CD8-positive, alpha-beta memory T cell (primary cell): ENCODE data around the gene EYA2. TPM values are rescaled to one million over a fixed set of nuclear protein-coding genes. Genes with fewer than 3 reads are reported as not detected.

Source experiments
- CTCF ChIA-PET: fragments of 350-600 bp; sonication (Branson Sonifier 250); formaldehyde crosslinking; loops from one replicate; lab custom pipeline; 2021; ENCODE audit warnings: antibody characterized with exemption; lab: Charles Lee
- POLR2A ChIA-PET: fragments of 350-600 bp; sonication (Branson Sonifier 250); formaldehyde crosslinking; loops from one replicate; lab custom pipeline; 2021; ENCODE audit warnings: antibody characterized with exemption; lab: Charles Lee
- DNase-seq, 5 donors: peaks; one replicate each; pipeline versions ENCODE4 v3.0.0 to v3.0.0-alpha.2; 2020 to 2022; ENCODE audit warnings: mixed read lengths in 1 of 5
- H3K27ac ChIP-seq: one replicate; pipeline ENCODE4 v1.7.0; 2013; ENCODE audit warnings: low read depth, mild to moderate bottlenecking, low read length, moderate library complexity
- H3K27me3 ChIP-seq: 2 replicates; pipeline ENCODE4 v1.7.0; 2013; ENCODE audit warnings: low read length, mild to moderate bottlenecking; ENCODE audit not compliant: insufficient read depth, poor library complexity, severe bottlenecking
- H3K36me3 ChIP-seq: 2 replicates; pipeline ENCODE4 v1.7.0; 2013; ENCODE audit warnings: mild to moderate bottlenecking, low read length, moderate library complexity; ENCODE audit not compliant: insufficient read depth
- H3K4me1 ChIP-seq: 2 replicates; pipeline ENCODE4 v1.7.0; 2013; ENCODE audit warnings: mild to moderate bottlenecking, low read length, moderate library complexity; ENCODE audit not compliant: insufficient read depth
- H3K4me3 ChIP-seq: 2 replicates; pipeline ENCODE4 v1.7.0; 2013; ENCODE audit warnings: mild to moderate bottlenecking, low read length
- H3K9me3 ChIP-seq: 2 replicates; pipeline ENCODE4 v1.7.0; 2013; ENCODE audit warnings: mild to moderate bottlenecking, low read length
- H3K27ac Mint-ChIP-seq, 8 donors: one replicate each; pipeline ENCODE4 v1.8.0; 2020 to 2021; ENCODE audit warnings: mixed read lengths in 8 of 8, mild to moderate bottlenecking in 6 of 8, inconsistent platforms in 3 of 8, moderate library complexity in 3 of 8
- H3K27me3 Mint-ChIP-seq, 2 donors: one replicate each; pipeline ENCODE4 v1.8.0; 2020 to 2021; ENCODE audit warnings: mixed read lengths in 2 of 2, mild to moderate bottlenecking in 1 of 2, moderate library complexity in 1 of 2
- H3K36me3 Mint-ChIP-seq, 3 donors: one replicate each; pipeline ENCODE4 v1.8.0; 2020 to 2021; ENCODE audit warnings: mixed read lengths in 3 of 3, inconsistent platforms in 1 of 3, mild to moderate bottlenecking in 1 of 3
- H3K4me1 Mint-ChIP-seq, 3 donors: one replicate each; pipeline ENCODE4 v1.8.0; 2020 to 2021; ENCODE audit warnings: mixed read lengths in 3 of 3, inconsistent platforms in 1 of 3, mild to moderate bottlenecking in 1 of 3
- H3K4me3 Mint-ChIP-seq, 7 donors: one replicate each; pipeline ENCODE4 v1.8.0; 2020 to 2021; ENCODE audit warnings: mixed read lengths in 7 of 7, mild to moderate bottlenecking in 6 of 7, moderate library complexity in 4 of 7, inconsistent platforms in 2 of 7
- H3K9me3 Mint-ChIP-seq, 5 donors: one replicate each; pipeline ENCODE4 v1.8.0; 2020 to 2022; ENCODE audit warnings: mixed read lengths in 5 of 5, mild to moderate bottlenecking in 3 of 5, moderate library complexity in 2 of 5, inconsistent platforms in 1 of 5
- polyA plus RNA-seq: library from polyadenylated mRNA; unstranded; fragments of 300-500 nt; fragmentation: Illumina TruSeq; gene quantifications from one replicate; pipeline ENCODE4 v1.2.3, GENCODE V29; 2021
- total RNA-seq, 2 experiments: library from RNA; stranded (reverse); gene quantifications; one replicate each; pipeline ENCODE4 v1.2.3, GENCODE V29; 2021

Gene EYA2
- total and polyA plus RNA-seq, 3 experiments from 2014 or later: not detected

DNA sequence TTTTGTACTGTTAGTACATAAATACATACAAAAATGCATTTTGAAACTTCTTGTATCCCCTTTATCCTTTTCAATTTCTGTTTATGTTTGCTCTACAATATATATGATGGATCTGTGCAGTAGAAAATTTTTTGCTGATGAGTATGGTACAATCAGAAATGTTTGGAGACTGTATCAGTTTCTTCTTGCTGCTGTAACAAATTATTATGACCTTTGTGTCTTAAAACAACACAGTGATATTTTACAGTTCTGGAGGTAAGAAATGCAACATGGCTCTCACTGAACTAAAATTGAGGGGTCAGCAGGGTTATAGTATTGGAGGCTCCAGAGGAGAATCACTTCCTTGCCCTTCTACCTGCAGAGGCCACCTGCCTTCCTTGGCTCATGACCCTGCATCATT, 184.4 kb downstream of the EYA2 start:
- ChIA-PET POLR2A (no interaction called here), CTCF (no interaction called here)
- Mint-ChIP-seq H3K4me1 (no peaks in the 10 kb centered on the region), H3K36me3 (no peaks in the 10 kb centered on the region), H3K27me3 (peaks cover 8 to 48% of the 10 kb centered on the region in 2 donors), H3K27ac (no peak overlapping the region), H3K9me3 (peaks cover 0 to 8% (median 4%) of the 10 kb centered on the region in 5 donors), H3K4me3 (no peak overlapping the region)
- H3K4me3 ChIP-seq: no peak overlapping the region
- no peaks in the 10 kb centered on the region for H3K9me3 ChIP-seq
- no peak overlapping the region for H3K27ac ChIP-seq
- no peaks in the 10 kb centered on the region for H3K36me3 ChIP-seq
- H3K4me1 ChIP-seq: no peaks in the 10 kb centered on the region
- DNase-seq: no peak
- no peaks in the 10 kb centered on the region for H3K27me3 ChIP-seq

DNA sequence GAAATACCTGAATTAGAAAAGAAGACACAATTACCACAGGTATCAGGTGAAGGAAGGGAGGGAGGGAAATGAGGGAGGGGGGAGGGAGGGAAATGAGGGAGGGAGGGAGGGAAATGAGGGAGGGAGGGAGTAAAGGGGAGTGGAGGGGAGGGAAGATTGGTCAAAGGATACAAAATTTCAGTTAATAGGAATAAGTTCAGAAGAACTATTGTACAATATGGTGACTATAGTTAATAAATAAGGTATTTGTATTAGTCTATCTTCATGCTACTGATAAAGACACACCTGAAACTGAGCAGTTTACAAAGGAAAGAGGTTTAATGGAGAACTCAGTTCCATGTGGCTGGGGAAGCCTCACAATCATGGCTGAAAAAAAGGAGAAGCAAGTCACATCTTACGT, 185.7 kb downstream of the EYA2 start:
- Mint-ChIP-seq H3K9me3 (peaks cover 0 to 8% (median 4%) of the 10 kb centered on the region in 5 donors), H3K36me3 (no peaks in the 10 kb centered on the region), H3K4me1 (no peaks in the 10 kb centered on the region), H3K27ac (no peak overlapping the region), H3K27me3 (peaks cover 7 to 44% of the 10 kb centered on the region in 2 donors), H3K4me3 (no peak overlapping the region)
- POLR2A ChIA-PET: no interaction called here
- no peak overlapping the region for H3K27ac ChIP-seq
- DNase-seq: no peak
- H3K27me3 ChIP-seq: no peaks in the 10 kb centered on the region
- H3K4me3 ChIP-seq: no peak overlapping the region
- H3K4me1 ChIP-seq: no peaks in the 10 kb centered on the region
- CTCF ChIA-PET: no interaction called here
- H3K9me3 ChIP-seq: no peaks in the 10 kb centered on the region
- no peaks in the 10 kb centered on the region for H3K36me3 ChIP-seq

GRCh38 chr20:47086316-47086715, 191.7 kb downstream of the EYA2 start:
- ChIA-PET POLR2A (no interaction called here), CTCF (no interaction called here)
- Mint-ChIP-seq H3K36me3 (no peaks in the 10 kb centered on the region), H3K27me3 (peaks cover 5 to 14% of the 10 kb centered on the region in 2 donors), H3K4me1 (no peaks in the 10 kb centered on the region), H3K4me3 (no peak overlapping the region), H3K27ac (no peak overlapping the region), H3K9me3 (no peaks in the 10 kb centered on the region)
- H3K36me3 ChIP-seq: no peaks in the 10 kb centered on the region
- no peak for DNase-seq
- H3K4me3 ChIP-seq: no peak overlapping the region
- no peak overlapping the region for H3K27ac ChIP-seq
- H3K4me1 ChIP-seq: no peaks in the 10 kb centered on the region
- H3K9me3 ChIP-seq: no peaks in the 10 kb centered on the region
- no peaks in the 10 kb centered on the region for H3K27me3 ChIP-seq

GRCh38 chr20:47088335-47088734, 193.7 kb downstream of the EYA2 start:
- peaks cover 3 to 24% of the 10 kb centered on the region in 2 donors for H3K27me3 Mint-ChIP-seq
- ChIA-PET CTCF (no interaction called here), POLR2A (no interaction called here)
- H3K4me1 Mint-ChIP-seq: no peaks in the 10 kb centered on the region
- Histone ChIP-seq H3K4me1 (no peaks in the 10 kb centered on the region), H3K27me3 (no peaks in the 10 kb centered on the region), H3K27ac (no peak overlapping the region), H3K36me3 (no peaks in the 10 kb centered on the region), H3K9me3 (no peaks in the 10 kb centered on the region), H3K4me3 (no peak overlapping the region)
- DNase-seq: no peak
- no peak overlapping the region for H3K27ac Mint-ChIP-seq
- H3K4me3 Mint-ChIP-seq: no peak overlapping the region
- no peaks in the 10 kb centered on the region for H3K9me3 Mint-ChIP-seq
- no peaks in the 10 kb centered on the region for H3K36me3 Mint-ChIP-seq

- no peak for DNase-seq
- Mint-ChIP-seq H3K4me3 (no peak overlapping the region), H3K4me1 (no peaks in the 10 kb centered on the region), H3K9me3 (peaks cover 0 to 2% (median 0%) of the 10 kb centered on the region in 5 donors), H3K36me3 (no peaks in the 10 kb centered on the region), H3K27me3 (peaks cover 3 to 23% of the 10 kb centered on the region in 2 donors), H3K27ac (no peak overlapping the region)
- no peaks in the 10 kb centered on the region for H3K9me3 ChIP-seq
- CTCF ChIA-PET: no interaction called here
- no peak overlapping the region for H3K4me3 ChIP-seq
- POLR2A ChIA-PET: no interaction called here
- H3K36me3 ChIP-seq: no peaks in the 10 kb centered on the region
- H3K4me1 ChIP-seq: no peaks in the 10 kb centered on the region
- H3K27ac ChIP-seq: no peak overlapping the region
- H3K27me3 ChIP-seq: no peaks in the 10 kb centered on the region
Observed at GRCh38 chr20:47089151-47089550, 194.5 kb downstream of the EYA2 start.

DNA sequence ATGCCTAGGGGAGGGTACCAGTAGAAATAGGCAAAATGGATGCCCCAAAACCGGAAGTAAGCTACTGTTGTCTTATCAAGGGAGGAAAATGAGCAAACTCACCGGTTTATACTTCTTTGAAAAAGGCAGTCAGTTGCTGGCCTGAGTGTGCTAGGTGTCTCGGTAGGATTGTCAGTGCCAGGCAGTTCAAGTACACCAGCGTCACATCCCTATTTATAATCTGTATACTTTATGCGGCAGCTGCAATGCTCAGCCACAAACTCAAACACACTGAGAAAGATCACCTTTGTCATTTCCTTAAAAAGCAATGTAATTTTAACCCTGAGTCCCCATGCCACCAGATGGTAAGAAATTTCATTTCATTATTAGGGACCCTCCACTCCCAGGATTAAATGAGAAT, 196.2 kb downstream of the EYA2 start:
- H3K9me3 ChIP-seq: no peaks in the 10 kb centered on the region
- H3K27ac Mint-ChIP-seq: no peak overlapping the region

DNA sequence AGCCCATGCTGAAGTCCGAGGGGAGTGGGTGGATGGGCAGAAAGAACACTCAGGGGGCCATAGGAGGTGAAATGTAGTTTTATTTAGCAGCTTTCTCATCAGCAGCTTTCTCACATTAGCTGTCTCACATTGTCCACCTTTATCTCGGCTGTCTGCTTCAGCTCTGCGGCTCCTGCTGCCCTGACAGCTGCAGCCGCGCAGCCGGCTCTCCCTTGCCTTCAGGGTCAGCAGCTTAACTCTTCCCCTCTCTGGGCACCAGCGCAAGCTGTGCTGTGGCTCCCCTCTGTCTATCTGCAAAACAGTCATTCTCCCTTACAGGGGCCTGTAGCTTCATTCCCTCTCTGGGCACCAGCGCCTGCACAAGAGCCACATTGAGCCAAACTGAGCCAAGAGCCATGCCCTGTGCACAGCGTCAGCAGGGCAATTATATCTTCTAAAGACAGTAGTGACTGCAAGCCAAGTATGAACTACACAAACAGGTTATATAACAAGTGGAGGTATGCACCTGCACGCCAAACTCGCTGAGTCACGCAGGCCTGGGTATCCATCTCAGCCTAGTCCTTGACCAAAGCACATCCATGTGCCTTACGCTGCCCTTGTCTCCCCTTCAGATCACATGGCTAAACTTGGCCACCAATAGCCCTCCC, 198.8 kb downstream of the EYA2 start:
- Histone ChIP-seq H3K4me3 (no peak overlapping the region), H3K27me3 (no peaks in the 10 kb centered on the region), H3K4me1 (no peaks in the 10 kb centered on the region), H3K27ac (no peak overlapping the region), H3K9me3 (no peaks in the 10 kb centered on the region), H3K36me3 (no peaks in the 10 kb centered on the region)
- Mint-ChIP-seq H3K27ac (no peak overlapping the region), H3K4me3 (no peak overlapping the region), H3K36me3 (no peaks in the 10 kb centered on the region), H3K27me3 (peaks cover 0 to 30% of the 10 kb centered on the region in 2 donors), H3K9me3 (peaks cover 0 to 16% (median 2%) of the 10 kb centered on the region in 5 donors), H3K4me1 (no peaks in the 10 kb centered on the region)
- no peak for DNase-seq
- POLR2A ChIA-PET: no interaction called here
- CTCF ChIA-PET: no interaction called here

More for the DNA sequence above, 196.2 kb downstream of the EYA2 start:
- H3K4me3 Mint-ChIP-seq: no peak overlapping the region
- POLR2A ChIA-PET: no interaction called here
- Histone ChIP-seq H3K4me3 (no peak overlapping the region), H3K4me1 (no peaks in the 10 kb centered on the region), H3K36me3 (no peaks in the 10 kb centered on the region), H3K27me3 (no peaks in the 10 kb centered on the region), H3K27ac (no peak overlapping the region)
- H3K4me1 Mint-ChIP-seq: no peaks in the 10 kb centered on the region
- no peaks in the 10 kb centered on the region for H3K36me3 Mint-ChIP-seq
- H3K9me3 Mint-ChIP-seq: peaks cover 0 to 7% (median 2%) of the 10 kb centered on the region in 5 donors
- CTCF ChIA-PET: no interaction called here
- peaks cover 3 to 27% of the 10 kb centered on the region in 2 donors for H3K27me3 Mint-ChIP-seq
- DNase-seq: no peak

DNA sequence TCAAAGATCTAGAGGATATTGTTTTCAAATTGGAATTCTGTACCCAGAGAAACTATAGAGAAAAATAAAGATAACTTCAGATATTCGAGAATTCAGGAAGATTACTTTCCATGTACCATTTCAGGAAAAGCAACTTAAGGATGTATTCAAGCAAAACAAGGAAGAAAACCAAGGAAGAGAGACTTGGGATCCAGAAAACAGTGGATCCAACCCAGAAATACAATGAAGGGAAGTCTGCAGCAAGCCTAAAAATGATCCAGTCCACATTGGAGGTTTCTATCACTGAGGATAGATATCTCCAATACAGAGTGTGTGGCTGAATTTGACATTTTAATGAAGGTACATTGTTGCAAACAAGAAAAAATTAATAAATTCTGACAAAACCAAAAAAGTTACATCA, 201.0 kb downstream of the EYA2 start:
- ChIA-PET POLR2A (no interaction called here), CTCF (no interaction called here)
- H3K27me3 Mint-ChIP-seq: peaks cover 11 to 36% of the 10 kb centered on the region in 2 donors
- Histone ChIP-seq H3K4me3 (no peak overlapping the region), H3K27me3 (no peaks in the 10 kb centered on the region), H3K36me3 (no peaks in the 10 kb centered on the region), H3K9me3 (no peaks in the 10 kb centered on the region), H3K27ac (no peak overlapping the region), H3K4me1 (no peaks in the 10 kb centered on the region)
- H3K4me3 Mint-ChIP-seq: no peak overlapping the region
- H3K36me3 Mint-ChIP-seq: no peaks in the 10 kb centered on the region
- H3K9me3 Mint-ChIP-seq: peaks cover 0 to 16% (median 2%) of the 10 kb centered on the region in 5 donors
- H3K4me1 Mint-ChIP-seq: no peaks in the 10 kb centered on the region
- no peak for DNase-seq
- no peak overlapping the region for H3K27ac Mint-ChIP-seq
